NB4 (cell line): ENCODE data around the gene AGAP2.
A peak's percentile ranks its signal among the peaks of the same experiment; 100 is the strongest.

ENCODE experiments used
- DNase-seq: peaks from one replicate; pipeline ENCODE4 v3.0.0; 2010; ENCODE audit warnings: low read depth
- H3K4me3 ChIP-seq: one replicate; pipeline ENCODE4 v1.5.1; 2011; ENCODE audit warnings: mild to moderate bottlenecking, low read depth, low read length, moderate library complexity
- MAX ChIP-seq: IDR thresholded peaks from 2 replicates; pipeline ENCODE4 v1.6.1; 2011; ENCODE audit warnings: low read depth, low read length
- MYC ChIP-seq: IDR thresholded peaks from 2 replicates; pipeline ENCODE4 v1.6.1; 2011; ENCODE audit warnings: low read depth, low read length
- POLR2A ChIP-seq: IDR thresholded peaks from 2 replicates; pipeline ENCODE4 v1.6.1; 2011; ENCODE audit warnings: mild to moderate bottlenecking; ENCODE audit not compliant: insufficient read length; ENCODE audit errors: extremely low read depth
- TF ChIP-seq, protein P1 (sequence below): IDR thresholded peaks from one replicate; pipeline ENCODE4 v1.5.1; 2012; ENCODE audit warnings: low read depth, low read length

Gene AGAP2

GRCh38 chr12:57741413-57741789 is 2.9 kb upstream of the AGAP2 start:
- H3K4me3 ChIP-seq = peak overlapping the region; percentile 74
- TF ChIP-seq, protein P1, sequence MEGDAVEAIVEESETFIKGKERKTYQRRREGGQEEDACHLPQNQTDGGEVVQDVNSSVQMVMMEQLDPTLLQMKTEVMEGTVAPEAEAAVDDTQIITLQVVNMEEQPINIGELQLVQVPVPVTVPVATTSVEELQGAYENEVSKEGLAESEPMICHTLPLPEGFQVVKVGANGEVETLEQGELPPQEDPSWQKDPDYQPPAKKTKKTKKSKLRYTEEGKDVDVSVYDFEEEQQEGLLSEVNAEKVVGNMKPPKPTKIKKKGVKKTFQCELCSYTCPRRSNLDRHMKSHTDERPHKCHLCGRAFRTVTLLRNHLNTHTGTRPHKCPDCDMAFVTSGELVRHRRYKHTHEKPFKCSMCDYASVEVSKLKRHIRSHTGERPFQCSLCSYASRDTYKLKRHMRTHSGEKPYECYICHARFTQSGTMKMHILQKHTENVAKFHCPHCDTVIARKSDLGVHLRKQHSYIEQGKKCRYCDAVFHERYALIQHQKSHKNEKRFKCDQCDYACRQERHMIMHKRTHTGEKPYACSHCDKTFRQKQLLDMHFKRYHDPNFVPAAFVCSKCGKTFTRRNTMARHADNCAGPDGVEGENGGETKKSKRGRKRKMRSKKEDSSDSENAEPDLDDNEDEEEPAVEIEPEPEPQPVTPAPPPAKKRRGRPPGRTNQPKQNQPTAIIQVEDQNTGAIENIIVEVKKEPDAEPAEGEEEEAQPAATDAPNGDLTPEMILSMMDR = no peak
- TF ChIP-seq MYC = no peak
- no peak for TF ChIP-seq MAX
- no peak for TF ChIP-seq POLR2A
- no peak for DNase-seq

- peak; percentile 84 for DNase-seq
- TF ChIP-seq POLR2A (no peak), MAX (no peak), MYC (no peak)
- TF ChIP-seq, protein P1 = no peak
- H3K4me3 ChIP-seq = peak overlapping the region; percentile 74
Observed at GRCh38 chr12:57740656-57741412, 2.3 kb upstream of the AGAP2 start.

DNA sequence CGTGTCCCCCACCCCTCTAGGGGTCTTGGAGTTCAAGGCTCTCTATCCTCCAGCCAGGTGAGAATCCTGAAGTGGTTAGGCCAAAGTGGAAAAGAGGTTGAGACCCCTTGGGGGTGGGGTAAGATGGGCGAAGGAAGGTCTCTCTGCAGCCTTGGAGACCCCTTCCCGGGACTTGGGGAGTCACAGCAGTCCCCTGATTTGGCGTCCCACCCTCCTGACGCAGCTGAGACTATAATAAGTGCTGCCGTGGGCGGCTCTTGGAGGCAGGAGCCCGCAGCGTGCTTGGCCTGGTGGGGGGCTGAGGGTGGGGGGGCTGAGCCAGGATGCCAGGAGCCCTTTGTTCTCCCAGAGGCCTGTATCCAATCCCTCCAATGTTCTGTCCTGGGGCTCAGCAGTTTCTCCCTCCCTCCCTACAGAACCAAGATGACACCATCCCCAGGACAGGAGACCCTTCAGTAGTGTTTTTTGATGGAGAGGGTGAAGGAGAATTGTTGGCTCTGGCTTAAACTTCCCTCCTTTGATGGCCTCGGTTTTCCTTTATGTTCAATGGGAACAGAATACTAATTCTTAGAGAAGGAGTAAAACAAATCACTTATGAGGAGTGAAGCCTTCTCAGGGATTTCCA is 1.5 kb upstream of the AGAP2 start:
- no peak for DNase-seq
- H3K4me3 ChIP-seq = no peak overlapping the region
- TF ChIP-seq, protein P1 = no peak
- TF ChIP-seq MAX (no peak), MYC (no peak), POLR2A (no peak)

DNA sequence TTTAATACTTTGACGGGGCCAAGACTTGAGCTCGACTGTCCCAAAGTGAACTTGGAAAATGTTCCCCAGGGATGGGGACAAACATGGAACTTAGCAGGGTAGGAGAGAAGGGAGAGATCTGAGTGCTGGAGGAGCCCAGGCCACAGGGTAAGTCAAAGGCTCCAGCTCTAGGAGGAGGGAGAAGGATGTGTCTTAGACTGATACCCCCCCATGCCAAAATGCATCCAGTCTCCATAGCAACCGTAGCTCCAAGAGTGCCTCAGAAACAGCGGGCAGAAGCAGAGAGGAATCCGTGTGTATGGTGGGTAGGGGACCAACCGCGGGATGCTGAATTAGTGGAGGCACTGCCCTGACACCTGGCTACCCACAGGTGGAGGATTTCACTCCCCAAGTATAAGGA is 845 bp upstream of the AGAP2 start:
- DNase-seq = no peak
- H3K4me3 ChIP-seq = no peak overlapping the region
- TF ChIP-seq MAX = no peak
- no peak for TF ChIP-seq POLR2A
- no peak for TF ChIP-seq MYC
- TF ChIP-seq, protein P1 = no peak

DNA sequence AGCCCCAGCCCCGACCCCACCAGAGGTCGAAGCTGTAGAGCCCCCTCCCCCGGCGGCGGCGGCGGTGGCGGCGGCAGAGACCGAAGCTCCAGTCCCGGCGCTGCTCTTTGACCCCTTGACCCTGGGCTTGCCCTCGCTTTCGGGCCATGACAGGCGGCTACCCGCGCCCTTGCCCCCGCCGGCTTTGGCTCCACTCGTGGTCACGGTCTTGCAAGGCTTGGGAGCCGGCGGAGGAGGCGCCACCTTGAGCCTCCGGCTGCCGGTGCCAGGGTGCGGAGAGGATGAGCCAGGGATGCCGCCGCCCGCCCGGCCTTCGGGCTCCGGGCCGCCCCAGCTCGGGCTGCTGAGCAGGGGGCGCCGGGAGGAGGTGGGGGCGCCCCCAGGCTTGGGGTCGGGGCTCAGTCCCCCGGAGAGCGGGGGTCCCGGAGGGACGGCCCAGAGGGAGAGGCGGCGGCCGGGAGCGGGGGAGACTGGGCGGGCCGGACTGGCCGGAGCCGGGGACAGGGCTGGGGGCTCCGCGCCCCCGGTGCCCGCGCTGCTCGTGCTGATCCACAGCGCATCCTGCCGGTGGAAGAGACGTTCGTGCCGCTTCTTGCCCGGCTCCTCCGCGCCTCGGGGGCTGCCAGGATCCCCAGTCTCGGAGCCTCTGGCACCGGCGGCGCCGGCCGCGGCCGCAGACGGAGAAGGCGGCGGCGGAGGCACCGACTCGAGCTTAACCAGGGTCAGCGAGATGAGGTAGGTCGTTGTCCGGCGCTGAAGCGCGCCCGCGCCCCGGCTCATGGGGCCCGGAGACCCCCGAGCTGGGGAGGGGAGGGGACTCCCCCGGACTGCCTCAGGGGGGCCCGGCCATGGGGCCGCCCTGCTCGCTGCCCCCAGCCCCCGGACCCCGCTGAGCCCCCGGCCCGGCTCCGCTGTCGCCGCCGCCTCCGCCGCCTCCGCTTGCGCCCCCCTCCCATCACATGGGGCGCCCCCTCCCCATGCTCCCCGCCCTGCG is 778 bp downstream of the AGAP2 start:
- TF ChIP-seq POLR2A = no peak
- no peak for TF ChIP-seq MAX
- TF ChIP-seq MYC = no peak
- DNase-seq = no peak
- no peak overlapping the region for H3K4me3 ChIP-seq
